Uterus (tissue), 2 donors: Measurements from ENCODE around the gene SORCS3.

Experiments
- CTCF ChIP-seq, 4 experiments: fragments of 200-600 bp in 2 of 4; fragments of 450-650 bp in 2 of 4; sonication (generic) in 2 of 4; IDR thresholded peaks; one replicate each; pipeline ENCODE4 v1.5.1; 2016 to 2019; ENCODE audit warnings: antibody characterized with exemption in 4 of 4, mild to moderate bottlenecking in 2 of 4, moderate library complexity in 1 of 4
- POLR2A ChIP-seq, 2 donors: fragments of 450-650 bp; IDR thresholded peaks; one replicate each; pipeline ENCODE4 v1.6.1; 2016; ENCODE audit warnings: antibody characterized with exemption in 2 of 2, mild to moderate bottlenecking in 1 of 2, moderate library complexity in 1 of 2

GRCh38 chr10:105288613-105289012 lies 647.5 kb downstream of the SORCS3 start:
- TF ChIP-seq CTCF (IDR thresholded peaks at IDR 0.05) (no peak), POLR2A (IDR thresholded peaks at IDR 0.05) (no peak)
